ENCODE results near the gene MICAL1.

Gene MICAL1

DNA sequence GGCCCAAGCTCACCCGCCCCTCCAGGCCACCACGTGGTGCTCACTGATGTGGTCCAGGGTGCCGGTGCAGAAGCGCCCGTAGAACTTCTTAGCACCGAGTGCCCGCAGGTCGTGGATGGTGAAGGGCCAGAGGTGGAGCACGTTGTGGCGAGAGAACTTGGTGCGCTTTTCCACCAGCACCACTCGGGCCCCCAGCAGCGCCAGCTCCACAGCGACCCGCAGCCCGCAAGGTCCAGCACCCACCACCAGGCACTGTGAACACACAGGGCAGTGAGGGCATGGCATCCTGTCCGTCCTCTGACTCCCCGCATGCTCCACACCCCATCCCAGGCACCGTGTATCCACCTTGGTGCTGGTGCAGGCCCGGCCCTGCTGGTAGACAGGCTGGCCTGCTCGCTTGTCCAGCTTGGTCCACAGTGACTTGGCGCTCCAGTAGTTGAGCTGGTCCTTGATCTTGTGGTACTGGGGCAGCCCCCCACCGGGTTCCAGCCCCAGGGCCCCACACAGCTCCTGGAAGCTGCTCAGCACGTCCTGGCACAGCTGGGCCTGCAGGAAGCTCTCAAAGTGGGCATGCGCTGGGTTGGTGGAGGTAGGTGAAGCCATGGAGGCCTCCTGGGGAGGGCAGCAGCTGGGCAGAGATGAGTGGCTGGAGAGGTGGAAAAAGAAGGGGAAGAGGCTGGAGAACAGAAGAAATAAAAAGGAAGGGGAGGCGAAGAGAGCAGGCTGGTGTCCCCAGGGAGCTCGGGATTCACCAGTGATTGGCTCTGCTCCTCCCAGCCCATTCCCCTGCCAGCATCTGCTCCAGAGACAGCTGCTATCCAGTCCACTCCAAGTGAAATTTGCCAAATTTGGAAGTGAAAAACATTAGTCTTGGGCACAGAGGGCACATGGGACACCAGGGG, 1.7 kb downstream of the MICAL1 start:
- no peak for DNase-seq

DNA sequence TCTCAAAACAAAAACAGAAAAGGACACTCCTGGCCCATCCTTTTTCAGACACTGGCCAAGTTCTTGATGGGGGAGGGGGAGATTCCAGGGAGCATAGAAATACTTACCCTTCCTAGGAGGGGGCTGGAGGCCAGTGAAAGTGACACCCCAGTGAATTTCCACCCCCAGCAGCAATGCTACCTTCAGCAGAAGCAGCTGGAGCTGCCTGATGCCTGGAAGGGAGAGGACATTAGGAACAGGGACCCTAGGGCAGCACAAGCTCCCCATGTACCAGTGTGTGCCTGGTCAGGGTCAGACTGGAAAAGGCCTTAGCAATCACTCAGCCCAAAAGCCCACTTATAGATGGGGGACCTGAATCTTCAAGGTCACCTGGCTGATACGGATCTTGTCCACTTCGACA, 2.4 kb downstream of the MICAL1 start:
- no peak for DNase-seq

DNA sequence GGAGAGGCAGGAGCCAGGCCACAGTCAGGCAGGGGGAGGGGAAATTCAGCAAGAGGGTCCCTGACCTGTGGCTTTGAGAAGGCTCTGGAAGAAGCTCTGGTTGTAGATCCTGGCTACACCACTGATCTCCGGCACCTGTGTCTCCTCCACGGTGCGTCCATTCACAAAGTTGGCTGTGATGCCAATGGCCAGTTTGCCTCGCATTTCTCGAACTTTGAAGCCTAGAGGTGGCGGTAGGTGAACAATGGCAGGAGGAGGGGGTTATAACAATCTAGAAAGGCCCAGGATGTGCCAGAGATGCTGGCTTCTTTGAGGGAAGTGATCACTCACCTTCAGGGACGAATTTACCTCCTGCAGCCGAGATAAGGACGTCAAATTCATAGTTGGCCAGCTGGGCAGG, 3.4 kb downstream of the MICAL1 start:
- DNase-seq: no peak

DNA sequence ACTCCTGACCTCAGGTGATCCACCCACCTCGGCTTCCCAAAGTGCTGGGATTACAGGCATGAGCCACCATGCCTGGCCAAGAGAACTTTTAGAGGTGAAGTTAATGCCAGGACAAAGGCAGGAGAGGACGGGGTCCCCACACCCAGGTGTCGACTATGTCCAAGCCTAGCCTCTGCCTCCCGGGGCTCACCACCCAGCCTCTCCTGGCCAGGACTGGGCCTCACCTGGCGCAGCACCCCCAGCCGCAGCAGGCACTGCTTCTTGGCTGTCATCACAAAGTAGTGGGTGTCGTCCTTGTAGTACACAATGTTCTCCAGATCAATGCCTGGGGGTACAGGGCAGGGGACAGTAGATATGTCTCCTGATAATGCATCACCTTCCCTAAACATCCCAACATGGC, 4.2 kb downstream of the MICAL1 start:
- DNase-seq: no peak

DNA sequence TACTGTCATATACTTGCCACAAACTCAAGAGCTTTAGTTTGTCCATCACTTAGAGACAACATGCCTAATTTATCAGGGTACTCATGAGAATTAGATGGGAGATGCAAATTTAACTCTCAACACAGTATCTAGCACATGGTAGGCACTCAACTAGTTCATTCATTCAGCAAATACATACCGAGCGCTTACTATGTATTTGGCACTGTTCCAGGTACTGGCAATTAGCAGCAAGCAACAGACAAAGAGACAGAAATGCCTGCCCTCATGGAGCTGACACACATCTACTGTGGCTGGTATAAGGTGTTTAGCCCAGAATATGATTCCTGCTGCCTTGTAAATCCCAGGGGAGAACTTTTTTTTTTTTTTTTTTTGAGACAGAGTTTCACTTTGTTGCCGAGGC, 4.8 kb downstream of the MICAL1 start:
- no peak for DNase-seq

DNA sequence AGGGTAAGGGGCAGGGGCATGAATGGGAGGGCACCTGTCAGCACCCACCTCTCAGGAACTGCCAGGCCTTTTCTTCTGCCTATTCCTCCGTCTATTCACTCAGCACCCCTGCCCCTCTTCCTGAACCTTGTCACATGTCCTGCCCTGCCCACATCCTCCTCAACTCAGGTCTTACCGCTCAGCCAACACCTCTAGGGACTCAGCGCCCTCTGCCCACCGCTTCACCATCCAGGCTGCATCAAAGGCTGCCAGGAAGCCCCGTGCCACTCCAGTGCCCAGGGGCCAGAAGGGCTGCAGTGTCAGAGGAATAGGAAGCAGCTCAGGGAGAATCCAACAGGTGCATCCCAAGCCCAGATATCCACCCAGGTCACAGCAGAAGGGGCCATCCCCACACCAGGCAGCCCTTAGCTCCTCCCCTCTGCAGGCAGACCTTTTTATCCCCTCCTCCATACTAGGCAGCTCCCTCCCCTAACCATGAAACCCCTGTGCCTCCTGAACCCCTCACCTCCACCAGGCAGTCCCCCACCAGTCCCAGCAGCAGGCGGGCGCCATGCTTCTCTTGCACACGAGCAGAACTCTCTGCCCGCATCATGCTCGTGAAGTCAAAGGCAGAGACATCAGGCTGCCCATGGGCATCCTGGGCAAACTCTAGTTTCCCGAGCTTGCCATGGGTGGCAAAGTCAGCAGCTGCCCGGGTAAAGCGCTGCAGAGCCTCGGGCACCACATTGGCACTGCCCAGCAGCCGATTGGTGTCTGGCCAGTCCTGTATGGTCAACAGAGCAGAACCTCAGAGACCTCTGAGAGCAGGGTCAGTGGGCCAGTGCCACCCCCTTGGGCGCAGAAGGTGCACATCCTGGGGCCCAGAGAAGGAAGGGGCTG, 5.5 kb downstream of the MICAL1 start:
- peak in 1 of 5 donors; percentile 56 for DNase-seq

DNA sequence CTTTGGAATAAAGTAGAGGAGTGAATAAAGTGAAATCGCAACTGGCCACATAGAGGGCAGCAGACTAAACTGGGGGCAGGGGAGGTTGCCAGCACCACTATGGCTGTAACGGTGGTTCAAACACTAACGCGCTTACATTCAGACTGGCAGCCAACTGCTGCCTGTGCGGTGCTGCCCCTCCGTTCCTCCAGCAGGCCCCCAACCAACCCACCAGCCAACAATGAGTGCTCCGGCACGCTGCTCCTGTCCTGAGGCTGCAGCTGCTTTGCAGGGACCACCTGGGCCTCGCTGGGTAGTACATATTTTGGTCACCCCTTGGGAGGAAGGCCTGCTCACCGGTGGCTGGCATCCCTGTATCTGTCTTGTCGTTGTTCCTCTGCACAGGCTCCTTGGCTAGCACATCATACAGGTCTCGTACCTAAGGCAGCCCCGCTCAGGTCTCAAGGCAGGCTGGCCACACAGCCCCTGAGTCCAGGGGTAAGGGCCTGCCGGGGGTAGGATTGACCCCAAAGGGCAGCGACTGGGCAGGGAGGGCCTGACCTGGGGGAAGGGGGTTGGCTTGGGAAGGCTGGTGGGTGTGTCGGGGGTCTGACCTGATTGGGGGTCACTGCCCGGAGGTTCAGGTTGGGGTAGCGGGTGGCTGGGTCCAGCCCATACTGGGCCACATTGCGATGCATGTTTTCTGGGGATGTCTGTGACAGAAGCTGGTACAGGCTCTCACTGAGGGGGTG, 6.3 kb downstream of the MICAL1 start:
- no peak for DNase-seq

DNA sequence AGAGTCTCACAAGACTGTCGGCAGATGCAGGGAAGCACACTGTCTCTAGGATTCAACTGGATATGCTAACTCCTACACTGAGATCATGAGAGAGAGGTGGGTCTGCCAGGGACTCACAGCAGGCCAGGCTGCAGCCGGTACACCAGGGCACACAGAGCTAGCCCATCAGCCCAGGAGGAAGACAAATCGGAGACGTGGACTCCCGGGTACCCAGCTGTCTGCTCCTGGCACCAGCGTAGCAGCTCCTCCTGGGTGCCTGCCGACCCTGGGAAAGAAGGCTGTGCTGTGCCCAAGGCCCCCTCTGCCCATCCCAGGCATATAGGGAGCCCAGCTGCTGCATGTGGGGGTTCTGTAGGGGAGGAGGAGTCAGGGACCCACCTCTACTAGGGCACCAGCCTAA, 7.0 kb downstream of the MICAL1 start:
- DNase-seq: no peak

DNA sequence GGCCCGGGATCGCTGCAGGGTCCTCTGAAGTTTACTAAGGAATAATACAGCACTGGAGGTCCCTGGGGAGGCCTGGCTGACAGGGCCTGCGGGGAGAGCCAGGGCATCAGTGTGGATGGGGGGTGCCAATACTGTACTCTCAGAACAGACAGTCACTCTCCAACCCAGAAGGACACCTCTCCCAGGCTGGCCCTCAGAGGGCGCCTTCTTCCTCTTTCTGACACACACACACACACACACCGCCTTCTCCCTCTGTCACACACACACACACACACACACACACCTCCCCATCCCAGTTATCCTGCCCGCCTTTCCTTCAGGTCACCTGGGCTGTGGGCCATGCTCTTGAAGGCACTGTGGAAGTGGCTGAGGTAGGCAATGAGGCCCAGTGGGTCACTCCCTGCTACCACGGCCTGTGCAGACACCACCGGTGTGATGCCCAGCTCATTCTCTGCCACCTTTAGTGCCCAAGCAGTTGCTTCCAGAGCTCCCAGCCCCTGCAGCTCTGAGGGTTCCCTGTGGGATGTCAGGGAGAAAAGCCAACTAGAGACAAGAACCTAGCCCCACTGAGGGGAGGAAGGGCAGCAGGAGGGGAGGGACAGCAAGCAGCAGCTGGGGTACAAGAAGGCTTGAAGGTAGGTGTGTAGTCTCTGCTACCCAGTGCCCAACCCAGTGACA, 7.6 kb downstream of the MICAL1 start:
- no peak for DNase-seq

DNA sequence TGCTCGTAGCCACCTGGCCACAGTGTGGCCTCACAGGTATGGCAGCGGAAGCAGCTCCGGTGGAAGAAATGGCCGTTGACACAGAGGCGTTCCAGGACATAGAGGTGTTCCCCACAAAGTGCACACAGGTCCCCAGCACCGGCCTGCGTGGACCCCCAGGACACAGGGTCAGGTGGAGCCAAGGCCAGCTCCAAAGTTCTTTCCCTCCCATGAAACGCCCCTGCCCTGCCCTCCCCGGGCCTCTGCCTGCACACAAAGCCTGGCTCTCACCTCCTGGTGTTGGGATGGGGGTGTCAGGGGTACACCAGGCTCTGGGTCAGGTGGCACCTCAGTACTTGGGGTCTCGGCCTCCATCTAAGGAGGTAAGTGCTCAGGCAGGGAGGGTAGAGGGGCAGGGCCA, 8.5 kb downstream of the MICAL1 start:
- no peak for DNase-seq

DNA sequence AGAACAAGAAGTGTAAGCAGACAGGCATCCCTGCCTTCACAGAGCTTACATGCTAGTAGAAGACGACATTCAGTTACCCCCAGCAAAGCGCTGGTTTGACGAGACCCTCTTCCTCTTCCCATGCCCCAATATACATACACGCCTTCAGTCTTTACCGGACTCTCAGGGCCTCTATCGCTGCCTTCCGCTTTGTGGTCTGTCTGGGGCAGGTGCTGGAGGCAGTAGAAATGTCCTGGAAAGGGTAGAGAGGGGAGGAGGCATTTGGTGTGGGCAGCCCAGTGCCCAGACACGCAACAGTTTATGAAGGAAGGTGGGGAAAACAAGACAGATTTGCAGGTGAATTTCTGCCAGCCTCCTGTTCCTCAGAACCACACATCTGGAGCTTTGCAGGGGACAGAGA, 9.0 kb downstream of the MICAL1 start:
- DNase-seq: no peak

DNA sequence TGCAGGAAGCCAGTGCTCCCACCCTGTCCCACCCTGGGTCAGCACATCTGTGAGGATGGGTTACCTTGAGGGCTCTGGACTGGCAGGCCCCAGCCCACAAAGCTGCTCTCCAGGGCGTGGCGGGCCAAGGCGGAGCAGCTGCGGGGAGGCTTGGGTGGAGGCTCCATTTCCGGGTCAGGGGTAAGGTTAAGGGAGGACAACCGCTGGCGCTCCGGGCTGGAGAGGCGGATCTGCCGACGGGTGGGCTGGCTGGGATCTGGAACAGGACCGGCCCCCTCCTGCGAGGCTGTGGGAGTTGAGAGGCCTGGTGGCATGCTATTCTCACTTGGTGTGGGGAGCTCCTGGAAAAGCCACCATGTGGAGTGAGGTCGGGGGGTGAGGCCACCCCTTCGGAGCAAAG, 9.5 kb downstream of the MICAL1 start:
- no peak for DNase-seq

DNA sequence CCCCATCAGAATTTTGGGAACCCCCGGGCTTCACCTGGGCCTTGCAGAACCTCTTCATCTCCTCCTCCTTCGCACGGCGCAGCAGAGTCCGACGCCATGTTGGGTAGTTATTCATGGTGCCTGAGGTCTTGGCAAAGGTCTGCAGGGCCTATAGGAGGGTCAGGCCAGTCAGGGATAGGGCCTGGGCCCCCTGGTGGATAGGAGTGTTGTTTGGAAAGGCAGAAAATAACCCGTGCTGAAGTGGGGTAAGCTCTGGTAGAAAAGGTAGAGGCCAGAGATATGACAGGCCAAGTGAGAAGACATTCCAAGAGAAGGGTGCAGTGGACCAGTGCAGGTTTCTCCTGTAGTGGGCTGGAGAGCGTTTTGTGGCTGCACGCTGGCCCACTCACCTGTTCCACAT, 10.2 kb downstream of the MICAL1 start:
- DNase-seq: no peak

DNA sequence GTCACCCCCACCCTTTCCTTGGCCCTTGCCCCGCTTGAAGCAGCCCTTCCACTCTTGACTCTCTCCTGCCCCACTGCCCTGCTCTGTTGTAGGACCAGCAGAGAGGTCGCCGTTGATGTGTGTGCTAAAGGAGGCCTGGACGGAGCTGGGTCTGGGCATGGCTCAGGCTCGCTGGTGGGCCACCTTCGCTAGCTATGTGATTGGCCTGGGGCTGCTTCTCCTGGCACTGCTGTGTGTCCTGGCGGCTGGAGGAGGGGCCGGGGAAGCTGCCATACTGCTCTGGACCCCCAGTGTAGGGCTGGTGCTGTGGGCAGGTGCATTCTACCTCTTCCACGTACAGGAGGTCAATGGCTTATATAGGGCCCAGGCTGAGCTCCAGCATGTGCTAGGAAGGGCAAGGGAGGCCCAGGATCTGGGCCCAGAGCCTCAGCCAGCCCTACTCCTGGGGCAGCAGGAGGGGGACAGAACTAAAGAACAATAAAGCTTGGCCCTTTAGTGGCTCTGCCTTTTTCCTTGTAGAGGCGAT, 12.1 kb downstream of the MICAL1 start:
- no peak for DNase-seq

DNA sequence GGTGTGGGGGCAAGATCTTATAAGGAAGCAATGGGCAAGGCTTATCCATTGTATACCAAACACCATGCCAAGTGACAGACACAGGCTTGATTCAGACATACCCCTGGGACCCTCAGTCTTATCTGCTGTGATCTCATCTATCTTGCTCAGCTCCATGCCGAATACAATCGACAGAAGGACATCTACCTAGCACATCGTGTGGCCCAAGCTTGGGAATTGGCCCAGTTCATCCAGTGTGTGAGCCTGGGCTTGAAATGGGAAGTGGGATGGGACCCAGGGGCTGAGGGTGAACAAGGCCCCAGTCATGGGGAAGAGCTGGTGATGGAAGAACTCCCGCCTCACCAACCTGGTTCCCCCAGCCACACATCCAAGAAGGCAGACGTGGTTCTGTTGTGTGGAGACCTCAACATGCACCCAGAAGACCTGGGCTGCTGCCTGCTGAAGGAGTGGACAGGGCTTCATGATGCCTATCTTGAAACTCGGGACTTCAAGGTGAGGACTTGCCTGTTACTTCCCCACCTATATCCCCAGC, 13.1 kb downstream of the MICAL1 start:
- no peak for DNase-seq

DNA sequence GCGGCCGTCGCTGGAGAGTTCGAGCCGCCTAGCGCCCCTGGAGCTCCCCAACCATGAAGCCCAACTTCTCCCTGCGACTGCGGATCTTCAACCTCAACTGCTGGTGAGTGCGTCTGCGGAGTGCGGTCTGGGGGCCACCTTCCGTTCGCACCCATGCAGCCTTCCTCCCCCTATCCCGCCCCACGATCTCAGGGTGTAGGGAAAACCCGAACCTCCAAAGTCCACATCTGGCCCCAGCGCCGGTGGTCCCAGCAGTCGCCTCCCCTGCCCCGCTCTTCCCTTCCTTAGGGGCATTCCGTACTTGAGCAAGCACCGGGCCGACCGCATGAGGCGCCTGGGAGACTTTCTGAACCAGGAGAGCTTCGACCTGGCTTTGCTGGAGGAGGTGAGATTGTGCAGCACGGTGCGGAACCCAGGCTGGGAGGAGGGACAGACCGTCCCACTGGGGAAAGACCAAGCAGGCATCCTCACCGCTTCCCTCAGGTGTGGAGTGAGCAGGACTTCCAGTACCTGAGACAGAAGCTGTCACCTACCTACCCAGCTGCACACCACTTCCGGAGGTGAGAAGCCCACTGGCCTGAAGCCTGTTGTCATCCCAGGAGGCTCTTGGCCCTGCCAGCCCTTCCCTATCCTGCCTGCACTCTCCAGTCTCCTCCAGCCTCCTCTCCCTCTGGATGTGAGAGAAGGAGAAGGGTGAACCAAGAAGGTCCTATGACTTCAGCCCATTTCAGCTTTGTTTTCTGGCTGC, 14.3 kb downstream of the MICAL1 start:
- DNase-seq: peak; percentile 32 to 42 (median 39)

DNA sequence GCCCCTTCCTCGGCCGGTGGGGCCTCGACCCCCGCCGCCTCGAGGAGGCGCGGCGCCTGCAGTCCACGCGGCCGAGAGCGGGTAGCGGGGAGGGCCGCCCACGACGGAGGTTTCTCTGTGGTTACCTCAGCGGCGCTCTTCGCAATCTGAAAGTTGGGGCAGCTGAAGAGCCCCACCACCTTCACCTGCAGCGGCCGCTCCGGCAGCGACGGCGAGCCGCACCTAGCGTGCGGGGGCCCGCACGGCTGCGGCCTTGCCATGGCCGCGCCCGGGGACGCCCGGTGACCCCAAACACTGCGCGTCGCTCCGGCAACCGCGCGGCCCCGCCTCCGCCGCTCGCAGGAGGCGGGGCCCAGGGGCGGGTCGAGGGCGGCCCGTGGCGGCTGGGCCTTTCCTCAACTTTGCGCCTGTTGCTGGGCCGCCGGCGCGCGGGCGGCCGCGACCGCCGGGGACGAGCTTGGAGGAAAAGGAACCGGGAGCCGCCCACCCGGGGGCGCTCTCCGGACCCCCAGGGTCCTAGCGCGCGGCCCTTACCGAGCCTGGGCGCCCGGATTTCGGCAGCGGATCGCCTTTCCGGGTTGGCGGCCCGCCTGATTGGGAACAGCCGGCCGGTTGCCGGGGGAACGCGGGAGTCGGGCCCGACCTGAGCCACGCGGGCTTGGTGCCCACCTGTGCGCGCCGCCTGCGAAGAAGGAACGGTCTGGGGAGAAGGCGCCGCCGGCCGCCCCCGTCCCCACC, 15.1 kb downstream of the MICAL1 start, which contains the start of the genes PPIL6 and SMPD2:
TSS of gene PPIL6 (minus strand) at position 298 of the 738 bp plus-strand sequence. CDS start at position 260, 38 bp downstream.
TSS of gene SMPD2 (plus strand) at position 394 of the 738 bp plus-strand sequence. CDS start 398 bp downstream, outside the sequence.
- DNase-seq: peak; percentile 60 to 80 (median 68)

DNA sequence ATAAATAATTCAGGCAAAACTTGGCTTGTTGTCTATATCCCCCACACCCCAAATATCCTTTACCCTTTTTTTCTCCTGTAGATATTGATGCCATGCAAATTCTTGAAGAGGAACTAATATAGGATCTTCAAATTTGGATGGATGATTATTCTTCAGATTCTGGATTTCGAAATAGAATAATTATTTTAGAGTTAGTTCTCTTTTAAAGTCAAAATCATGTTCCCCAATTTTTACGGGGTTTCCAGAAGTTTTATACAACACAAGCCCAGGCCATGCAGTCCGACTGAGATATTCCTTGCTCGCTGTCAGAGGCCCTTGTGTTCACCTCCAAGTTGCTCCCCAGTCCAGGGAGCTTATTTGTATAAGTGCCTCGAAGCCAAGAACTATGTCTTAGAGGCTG, 19.5 kb downstream of the MICAL1 start:
- DNase-seq: no peak

DNA sequence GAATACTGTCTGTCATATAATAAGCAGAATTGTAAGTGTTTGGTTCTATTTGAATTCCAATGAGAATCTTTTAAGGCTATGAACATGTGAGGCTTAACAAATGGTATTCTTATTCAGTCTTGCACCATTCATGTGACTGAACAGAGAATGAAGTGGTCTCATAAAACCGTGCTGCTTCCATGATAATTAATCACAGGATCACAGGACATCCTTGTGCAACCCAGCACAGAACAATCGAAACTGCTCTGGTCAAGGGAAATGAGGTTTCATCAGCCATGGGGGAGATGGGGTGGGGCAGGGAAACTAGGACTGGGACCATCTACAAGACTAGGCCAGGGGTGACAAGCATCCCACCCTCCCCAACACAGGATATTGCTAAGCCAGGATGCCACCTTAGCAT, 21.1 kb downstream of the MICAL1 start:
- DNase-seq: no peak

DNA sequence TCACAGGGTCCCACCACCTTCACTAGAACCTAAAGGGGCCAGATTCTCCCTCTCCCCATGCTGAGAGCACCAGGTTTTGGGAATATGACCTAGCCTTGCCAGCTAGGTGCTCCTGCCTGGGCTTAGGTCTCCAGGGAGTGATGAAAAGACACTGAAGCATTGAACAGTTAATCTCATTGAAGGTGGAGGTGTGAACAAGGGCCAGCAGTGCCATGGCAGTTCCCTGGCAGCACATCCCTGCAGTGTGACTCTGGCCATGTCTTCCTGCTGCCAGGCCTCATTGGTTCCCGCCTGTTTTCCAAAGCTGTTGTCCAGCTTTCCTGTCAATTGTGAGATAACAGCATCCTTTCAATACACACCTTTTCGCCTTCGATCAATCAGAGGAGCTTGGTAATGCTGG, 26.1 kb downstream of the MICAL1 start:
- no peak for DNase-seq
